Kidney epithelial cell (primary cell): ENCODE results near the gene SLC8A1. TPM values are rescaled to one million over a fixed set of nuclear protein-coding genes. Genes with fewer than 3 reads are reported as not detected.

Source experiments
- DNase-seq: peaks from one replicate; pipeline ENCODE4 v3.0.0-alpha.2; 2010; ENCODE audit warnings: low read depth
- H3K27me3 ChIP-seq: 2 replicates; pipeline ENCODE4 v1.6.0; 2011; ENCODE audit warnings: low read length; ENCODE audit not compliant: control insufficient read depth, insufficient read depth
- H3K36me3 ChIP-seq: 2 replicates; pipeline ENCODE4 v1.5.1; 2011; ENCODE audit warnings: low read length; ENCODE audit not compliant: control insufficient read depth, insufficient read depth
- H3K4me3 ChIP-seq: 2 replicates; pipeline ENCODE4 v1.5.1; 2011; ENCODE audit warnings: low read depth, mild to moderate bottlenecking, control low read depth, low read length
- total RNA-seq: library from RNA; depleted of rRNA; stranded (reverse); fragments of >200 nt; gene quantifications from 2 replicates; pipeline ENCODE4 v1.2.3, GENCODE V29; 2015
- TF ChIP-seq, protein P1 (sequence below): IDR thresholded peaks from 2 replicates; pipeline ENCODE4 v1.5.1; 2011; ENCODE audit warnings: mild to moderate bottlenecking, moderate library complexity, low read length, control low read depth, inconsistent platforms; ENCODE audit not compliant: insufficient read depth, poor library complexity, severe bottlenecking

The SLC8A1 gene
- total RNA-seq, 1 donor from 2014 or later, result 3.2 TPM

DNA sequence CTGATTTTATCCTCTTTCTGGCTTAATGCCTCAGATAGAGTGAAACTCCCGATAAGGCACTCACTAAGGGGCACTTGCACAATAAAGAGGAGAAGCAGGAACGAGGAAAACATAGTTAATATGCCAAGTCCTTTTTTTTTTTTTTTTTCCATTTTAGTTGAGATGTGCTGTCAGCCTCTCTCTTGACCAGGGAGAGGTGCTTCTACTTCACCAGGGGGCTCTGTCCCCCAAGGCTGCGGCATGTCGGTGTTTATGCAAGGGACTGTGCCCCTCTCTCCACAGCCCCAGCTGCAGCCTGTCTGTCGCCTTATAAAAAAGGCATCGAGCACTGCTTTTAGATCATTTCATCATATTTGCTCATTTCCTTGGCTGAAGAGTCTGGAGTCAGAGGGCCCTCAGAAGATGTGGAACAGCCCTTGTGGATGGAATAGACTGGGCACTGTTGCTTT lies 178.1 kb downstream of the SLC8A1 start:
- DNase-seq, result no peak
- Histone ChIP-seq H3K36me3 (no peaks in the 10 kb centered on the region), H3K4me3 (no peak overlapping the region), H3K27me3 (no peaks in the 10 kb centered on the region)
- TF ChIP-seq, protein P1, sequence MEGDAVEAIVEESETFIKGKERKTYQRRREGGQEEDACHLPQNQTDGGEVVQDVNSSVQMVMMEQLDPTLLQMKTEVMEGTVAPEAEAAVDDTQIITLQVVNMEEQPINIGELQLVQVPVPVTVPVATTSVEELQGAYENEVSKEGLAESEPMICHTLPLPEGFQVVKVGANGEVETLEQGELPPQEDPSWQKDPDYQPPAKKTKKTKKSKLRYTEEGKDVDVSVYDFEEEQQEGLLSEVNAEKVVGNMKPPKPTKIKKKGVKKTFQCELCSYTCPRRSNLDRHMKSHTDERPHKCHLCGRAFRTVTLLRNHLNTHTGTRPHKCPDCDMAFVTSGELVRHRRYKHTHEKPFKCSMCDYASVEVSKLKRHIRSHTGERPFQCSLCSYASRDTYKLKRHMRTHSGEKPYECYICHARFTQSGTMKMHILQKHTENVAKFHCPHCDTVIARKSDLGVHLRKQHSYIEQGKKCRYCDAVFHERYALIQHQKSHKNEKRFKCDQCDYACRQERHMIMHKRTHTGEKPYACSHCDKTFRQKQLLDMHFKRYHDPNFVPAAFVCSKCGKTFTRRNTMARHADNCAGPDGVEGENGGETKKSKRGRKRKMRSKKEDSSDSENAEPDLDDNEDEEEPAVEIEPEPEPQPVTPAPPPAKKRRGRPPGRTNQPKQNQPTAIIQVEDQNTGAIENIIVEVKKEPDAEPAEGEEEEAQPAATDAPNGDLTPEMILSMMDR, result no peak

DNA sequence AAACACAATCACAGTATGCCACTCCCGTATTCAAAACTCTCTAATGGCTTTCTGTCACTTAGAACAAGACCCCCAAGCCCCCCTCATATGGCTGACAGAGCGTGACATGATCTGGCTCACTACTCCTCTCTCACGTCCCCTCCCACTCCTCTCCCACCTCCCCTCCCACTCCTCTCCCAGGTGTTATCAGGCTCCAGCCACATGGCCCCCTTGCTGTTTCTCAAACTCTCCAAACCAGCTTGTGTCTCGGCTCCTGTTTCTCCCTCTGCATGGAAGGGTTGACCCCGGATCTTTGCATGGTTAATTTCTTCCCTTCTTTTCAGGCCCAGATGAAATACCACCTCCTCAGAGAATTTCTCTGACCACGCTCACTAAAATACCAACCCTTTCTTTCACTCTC lies 180.8 kb downstream of the SLC8A1 start:
- TF ChIP-seq, protein P1, result no peak
- Histone ChIP-seq H3K36me3 (no peaks in the 10 kb centered on the region), H3K27me3 (no peaks in the 10 kb centered on the region), H3K4me3 (no peak overlapping the region)
- no peak for DNase-seq

DNA sequence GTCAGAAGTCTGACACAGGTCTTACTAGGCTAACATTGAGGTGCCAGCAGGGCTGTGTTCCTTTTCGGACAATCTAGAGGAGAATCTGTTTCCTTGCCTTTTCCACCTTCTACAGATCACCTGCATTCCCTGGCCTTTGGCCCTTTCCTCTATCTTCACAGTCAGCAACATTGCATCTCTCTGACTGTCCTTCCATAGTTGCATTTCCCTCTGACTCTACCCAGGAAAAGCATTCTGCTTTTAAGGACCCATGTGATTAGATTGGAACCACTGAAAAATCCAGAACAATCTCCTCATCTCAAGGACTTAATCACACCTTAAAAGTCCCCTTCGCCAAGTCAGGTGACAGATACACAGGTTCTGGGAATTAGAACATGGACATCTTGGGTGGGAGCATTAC lies 181.5 kb downstream of the SLC8A1 start:
- Histone ChIP-seq H3K27me3 (no peaks in the 10 kb centered on the region), H3K36me3 (no peaks in the 10 kb centered on the region), H3K4me3 (no peak overlapping the region)
- DNase-seq, result no peak
- TF ChIP-seq, protein P1, result no peak

DNA sequence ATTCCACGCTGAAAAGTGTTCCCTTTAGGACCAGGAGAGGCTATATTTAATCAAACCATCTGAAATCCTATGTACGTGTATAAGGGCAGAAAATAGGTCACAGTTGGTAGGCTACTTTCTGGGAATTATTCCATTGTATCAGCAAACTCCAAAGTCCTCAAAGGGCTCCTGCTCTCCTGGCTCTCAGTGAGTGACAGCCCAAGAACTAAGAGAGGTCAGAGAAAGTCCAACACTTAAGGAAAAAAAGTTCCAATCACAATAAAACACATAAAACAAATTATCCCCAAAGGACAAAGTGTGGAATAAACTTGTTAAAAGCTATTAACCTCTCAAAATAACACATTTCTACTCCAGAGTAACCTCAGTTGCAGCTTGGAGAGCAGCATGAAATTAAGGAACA lies 183.3 kb downstream of the SLC8A1 start:
- H3K36me3 ChIP-seq, result no peaks in the 10 kb centered on the region
- TF ChIP-seq, protein P1, result no peak
- DNase-seq, result no peak
- H3K27me3 ChIP-seq, result no peaks in the 10 kb centered on the region
- H3K4me3 ChIP-seq, result no peak overlapping the region

DNA sequence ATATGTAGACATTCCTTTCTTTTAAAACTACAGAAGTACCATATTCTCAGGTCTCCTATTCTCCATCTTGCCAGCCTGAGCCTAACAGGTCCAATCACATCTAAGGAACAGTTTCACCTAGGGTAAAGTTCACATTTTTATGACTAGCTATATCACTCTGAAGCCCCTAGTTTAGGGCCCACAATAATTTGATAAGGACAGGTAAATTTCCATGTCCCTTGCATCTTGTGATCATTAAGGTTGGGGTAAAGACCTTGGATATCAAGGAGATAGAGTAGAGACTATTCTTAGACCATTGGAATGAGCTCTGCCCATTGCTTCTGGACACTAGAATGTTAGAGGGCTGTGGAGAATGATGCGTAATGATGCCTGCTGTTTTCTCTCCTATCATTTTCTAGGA lies 185.7 kb downstream of the SLC8A1 start:
- Histone ChIP-seq H3K27me3 (no peaks in the 10 kb centered on the region), H3K36me3 (no peaks in the 10 kb centered on the region), H3K4me3 (no peak overlapping the region)
- DNase-seq, result no peak
- TF ChIP-seq, protein P1, result no peak

DNA sequence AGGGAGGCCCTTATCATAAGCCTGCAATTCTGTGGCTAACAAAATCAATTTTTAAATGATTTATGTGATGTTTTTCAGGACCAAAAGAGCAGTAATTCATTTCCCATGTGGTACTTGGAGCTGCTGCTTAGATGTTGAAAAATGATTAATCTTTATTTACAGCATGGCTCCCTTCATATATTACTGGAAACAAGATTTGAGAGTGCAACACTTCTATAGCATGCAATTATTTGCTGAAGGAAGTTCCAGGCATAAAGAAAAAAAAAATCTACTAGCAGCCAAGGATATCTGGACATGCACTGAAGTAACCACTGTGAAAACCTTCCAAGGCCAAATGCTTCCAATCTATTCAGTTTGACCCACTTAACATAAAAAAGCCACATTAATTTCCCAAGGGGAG lies 186.3 kb downstream of the SLC8A1 start:
- no peak overlapping the region for H3K4me3 ChIP-seq
- no peak for DNase-seq
- no peaks in the 10 kb centered on the region for H3K27me3 ChIP-seq
- H3K36me3 ChIP-seq, result no peaks in the 10 kb centered on the region
- TF ChIP-seq, protein P1, result no peak
